HG03460 (cell line): ENCODE measurements around the gene TTC9.

Experiments
- ATAC-seq: cut with Tn5 transposase; IDR thresholded peaks from one replicate; pipeline ENCODE4 v1.9.1; 2021; ENCODE audit not compliant: unreplicated experiment

The TTC9 gene

DNA sequence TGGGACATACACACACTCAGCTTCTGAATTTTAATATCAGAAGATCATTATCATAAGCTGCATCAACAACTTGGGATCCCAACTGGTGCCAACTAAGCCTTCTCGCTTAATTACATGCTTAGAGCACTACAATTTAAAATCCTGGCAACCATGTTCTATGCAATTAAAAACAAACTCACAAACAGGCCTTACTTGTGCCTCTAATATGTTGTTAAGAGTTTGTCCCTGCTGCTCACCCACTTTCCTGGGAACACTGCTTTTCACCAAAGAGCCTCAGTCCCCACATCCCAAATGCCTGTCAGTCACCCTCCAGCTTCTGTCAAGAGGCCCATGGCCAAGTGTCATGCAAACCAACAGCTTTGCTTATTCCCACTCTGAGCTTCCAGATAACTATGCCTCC is 69.7 kb downstream of the TTC9 start:
- no peak for ATAC-seq

DNA sequence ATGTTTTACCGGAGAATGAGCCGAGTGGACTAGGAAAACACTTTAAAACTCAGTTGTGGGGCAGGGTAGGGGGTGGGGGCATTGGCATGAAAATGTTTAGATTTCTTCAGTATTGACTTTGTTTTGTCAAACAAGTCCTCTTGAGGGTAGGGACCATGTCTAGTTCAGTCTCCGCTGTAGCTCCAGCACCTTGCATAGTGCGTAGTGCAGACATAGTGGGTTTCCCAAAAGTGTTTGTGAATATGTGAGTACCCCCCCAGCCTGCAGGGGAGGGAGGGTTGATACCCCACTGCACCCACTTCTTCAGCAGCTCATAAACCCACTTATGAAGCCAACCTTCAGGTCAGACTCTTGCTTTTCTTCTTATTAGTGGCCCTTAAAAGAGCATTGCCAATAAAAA is 71.4 kb downstream of the TTC9 start:
- ATAC-seq: no peak

DNA sequence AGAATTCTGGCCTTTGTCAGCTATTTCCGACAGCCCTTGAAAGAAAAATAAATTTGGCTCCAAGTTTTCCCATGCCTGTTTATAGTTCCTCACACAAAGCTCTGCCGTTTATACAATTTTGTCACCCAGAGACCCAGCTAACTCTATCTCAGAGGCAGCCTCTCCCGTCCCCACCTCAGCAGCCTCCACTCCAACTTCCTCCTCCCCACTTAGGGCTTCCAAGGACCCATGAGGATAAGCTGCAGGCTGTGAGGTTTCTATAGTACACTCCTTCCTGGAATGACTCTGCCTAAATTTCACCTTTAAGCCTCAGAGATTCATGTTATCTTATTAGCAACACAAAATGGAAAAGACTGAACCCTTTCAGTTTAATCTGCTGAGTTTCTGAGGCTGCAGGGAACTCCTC is 71.8 kb downstream of the TTC9 start:
- ATAC-seq: no peak

DNA sequence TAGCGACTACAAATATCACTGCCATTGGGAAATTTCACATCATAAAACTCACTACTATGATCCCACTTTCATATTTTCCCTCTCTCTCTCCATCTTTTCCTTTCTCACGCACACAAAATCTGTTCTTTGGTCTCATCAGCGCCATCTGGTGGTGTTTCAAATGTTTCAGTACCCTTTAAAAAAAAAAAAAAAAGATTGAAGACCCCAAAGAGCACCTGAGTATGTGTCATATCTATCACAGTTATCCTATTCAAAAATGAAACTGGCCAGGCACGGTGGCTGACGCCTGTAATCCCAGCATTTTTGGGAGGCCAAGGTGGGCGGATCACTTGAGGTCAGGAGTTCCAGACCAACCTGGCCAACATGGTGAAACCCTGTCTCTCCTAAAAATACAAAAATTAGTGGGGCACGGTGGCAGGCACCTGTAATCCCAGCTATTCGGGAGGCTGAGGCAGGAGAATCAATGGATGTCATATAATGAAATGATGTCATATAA is 72.4 kb downstream of the TTC9 start:
- no peak for ATAC-seq

- ATAC-seq: no peak
Measured at GRCh38 chr14:70716483-70716882, 74.8 kb downstream of the TTC9 start.

DNA sequence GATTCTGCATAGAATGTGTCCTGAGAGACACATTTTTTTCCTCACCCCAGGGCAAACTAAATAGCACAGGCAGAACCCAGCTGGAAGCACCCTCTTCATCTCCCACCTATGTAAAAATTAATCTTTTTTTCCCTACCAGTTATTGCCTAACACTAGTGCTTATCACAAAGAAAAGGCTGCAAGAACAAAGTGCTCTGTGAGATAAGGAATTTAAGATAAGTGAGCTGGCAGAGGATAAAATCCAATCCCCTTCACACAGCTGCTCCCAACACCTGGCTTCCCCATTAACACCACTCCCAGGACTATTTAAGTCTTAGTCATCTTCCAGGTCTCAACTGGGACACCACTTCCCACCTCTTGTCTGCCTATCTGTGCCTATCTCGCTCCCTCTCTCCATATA is 75.2 kb downstream of the TTC9 start:
- ATAC-seq: no peak

GRCh38 chr14:70718383-70719118 is 76.8 kb downstream of the TTC9 start:
- no peak for ATAC-seq

GRCh38 chr14:70721542-70721941 is 79.8 kb downstream of the TTC9 start:
- ATAC-seq: no peak

DNA sequence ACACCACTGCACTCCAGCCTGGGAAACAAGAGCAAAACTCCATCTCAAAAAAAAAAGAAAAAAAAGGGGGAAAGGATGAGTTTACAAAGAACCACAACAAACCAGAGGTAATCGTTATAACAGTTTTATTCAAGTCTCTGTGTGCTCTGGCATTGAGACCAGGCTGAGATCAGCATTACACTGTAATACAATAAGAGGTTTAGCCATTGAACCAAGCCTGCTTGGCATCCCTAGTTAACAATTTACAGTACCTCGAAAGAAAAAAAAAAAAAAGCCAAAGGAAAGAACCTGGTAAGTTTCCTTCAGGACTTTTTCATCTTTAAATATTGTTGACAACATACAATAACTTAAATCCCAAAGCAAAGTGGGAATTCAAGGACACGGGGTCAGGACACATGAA is 80.7 kb downstream of the TTC9 start:
- no peak for ATAC-seq

DNA sequence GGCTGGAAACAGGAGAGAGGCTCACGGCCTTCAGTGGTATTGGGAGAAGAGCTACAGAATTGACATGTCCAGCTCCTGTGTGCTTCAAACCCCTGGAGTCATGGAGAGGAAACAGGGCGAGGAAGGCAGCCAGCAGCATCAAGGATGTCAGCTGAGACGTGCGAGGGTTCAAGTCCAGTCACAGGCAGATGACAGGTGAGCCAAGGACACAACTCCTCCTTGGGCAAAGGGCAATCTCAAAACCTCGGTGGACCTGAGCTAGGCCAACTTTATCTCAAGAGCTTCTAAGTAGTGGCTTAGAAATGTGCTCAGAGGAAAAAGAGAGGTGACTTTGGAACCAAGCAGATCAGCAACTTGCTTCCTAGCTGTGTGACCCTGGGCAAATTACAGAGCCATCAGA is 81.6 kb downstream of the TTC9 start:
- ATAC-seq: no peak

GRCh38 chr14:70724110-70724509 is 82.4 kb downstream of the TTC9 start:
- ATAC-seq: no peak

DNA sequence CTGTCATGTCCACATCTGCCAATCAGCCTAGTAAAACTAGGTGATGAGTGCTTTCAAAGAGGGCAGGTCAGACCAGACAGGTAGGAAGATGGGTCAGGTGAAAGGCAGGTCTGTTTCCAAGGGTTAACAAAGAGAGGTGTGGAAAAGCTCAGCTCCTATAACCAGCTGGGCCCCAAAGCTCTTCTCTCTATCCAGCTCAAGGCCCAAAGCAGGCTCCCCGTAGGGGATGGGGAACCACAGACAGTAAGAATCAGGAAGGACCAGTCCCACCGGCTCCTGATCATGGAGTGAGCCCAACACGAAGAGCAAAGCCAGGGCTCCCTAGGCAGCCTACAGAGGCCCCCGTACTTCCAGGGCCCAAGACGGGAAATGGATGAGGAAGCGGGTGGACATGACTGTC is 83.2 kb downstream of the TTC9 start:
- ATAC-seq: no peak
